Activated CD4-positive, alpha-beta T cell treated with anti-CD3 and anti-CD28 coated beads, Interleukin-2, amount 50 U/mL, for 16 hours (primary cell): ENCODE data around the gene PLEKHG1.

Experiments
- DNase-seq: peaks from one replicate; pipeline ENCODE4 v3.0.0-alpha.2; 2020

The PLEKHG1 gene

DNA sequence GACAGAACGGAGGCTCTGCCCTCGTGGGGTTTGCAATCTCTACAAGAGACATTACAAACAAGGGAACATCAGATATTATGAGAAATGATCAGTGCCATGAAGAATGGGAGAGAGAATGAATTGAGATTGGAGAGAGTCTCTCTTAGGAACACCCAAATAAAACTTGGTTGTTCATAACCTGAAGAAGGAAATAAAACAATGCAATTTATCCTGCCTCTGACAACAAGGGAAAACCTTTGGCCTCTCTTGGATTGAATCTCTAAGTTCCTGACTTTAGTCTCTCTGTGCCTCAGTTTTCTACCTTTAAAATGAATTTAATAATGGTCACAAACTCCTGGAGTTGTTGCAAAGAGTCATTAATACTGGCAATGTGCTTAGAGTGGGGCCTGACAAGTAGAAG is 21.1 kb downstream of the PLEKHG1 start:
- no peak for DNase-seq

DNA sequence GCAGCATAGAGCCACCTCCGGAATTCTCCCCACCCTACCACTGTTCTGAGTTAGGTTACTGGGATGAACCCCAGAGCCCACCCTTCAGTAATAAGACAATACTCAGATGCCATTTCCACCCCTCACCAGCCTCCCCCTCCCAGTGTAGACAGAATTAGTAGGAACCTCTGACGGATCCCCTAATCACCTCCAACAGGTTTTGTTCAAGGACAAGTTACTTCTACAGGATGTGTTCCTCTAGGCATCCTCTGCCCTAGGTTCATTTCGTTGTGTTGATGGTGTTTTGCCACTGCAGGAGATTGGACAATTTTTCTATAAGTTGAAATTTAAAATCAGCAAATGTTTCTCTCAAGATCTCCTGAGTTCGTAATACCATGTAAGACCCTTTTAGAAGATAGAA is 22.8 kb downstream of the PLEKHG1 start:
- no peak for DNase-seq

DNA sequence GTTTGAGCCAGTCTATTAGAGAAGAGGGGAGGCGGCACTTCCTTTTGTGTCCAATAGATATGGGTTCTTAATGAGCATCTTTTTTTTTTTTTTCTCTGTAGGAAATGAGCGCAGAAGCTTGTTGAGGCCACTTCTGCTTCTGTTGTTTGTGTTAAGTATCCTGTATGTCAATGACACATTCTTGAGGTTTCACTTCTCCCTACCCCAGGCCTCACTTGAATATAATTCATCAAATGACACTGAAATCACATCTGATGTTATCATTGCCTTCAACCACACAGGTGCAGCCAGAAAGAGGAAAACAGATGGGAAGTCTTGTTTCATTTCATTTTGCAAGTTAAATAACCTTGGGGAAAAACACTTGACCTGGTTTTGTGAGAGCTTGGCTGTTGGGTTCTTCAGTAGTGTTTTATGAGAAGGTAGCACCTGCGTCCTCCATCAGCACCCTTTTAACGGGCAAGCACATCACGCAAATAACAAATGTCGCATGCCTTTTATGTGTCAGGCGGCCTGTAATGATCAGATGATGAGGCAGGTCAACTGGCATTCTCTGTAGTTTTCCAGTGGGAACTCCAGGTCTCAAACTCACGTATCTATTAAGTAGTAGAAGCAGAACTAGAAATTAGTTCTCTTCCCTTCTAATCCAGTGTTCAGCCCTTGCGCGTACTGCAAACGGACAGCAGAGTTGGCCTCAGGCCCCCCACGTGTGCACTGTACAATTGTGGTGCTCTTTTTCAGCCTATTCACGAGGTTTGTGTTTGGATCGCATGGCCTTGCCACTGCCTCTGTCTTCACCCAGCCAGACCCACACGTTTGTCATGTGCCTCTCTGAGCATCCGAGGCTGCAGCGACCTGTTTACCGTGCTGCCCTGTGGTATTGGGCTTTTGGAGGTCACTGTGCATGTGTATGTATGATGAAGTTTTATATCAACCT is 23.5 kb downstream of the PLEKHG1 start:
- peak; percentile 20 for DNase-seq

DNA sequence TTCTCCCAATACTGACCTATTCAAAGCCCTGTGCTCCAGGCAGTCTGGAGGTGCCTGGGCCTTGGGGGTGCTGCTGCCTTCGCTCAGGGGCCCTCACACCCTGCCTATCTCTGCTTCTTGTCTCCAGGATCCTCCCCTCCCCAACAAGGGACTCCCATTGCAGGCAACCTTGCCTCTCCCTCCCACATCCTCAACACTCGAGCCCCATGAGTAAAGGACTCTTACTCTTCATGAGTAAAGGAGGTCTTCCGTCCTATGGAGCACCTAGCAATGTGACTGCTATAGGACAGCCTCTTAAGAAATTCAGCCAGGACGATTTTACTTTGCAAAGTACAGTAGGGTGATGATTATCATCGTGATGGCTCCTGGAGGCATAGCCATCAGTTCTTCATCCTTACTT is 24.5 kb downstream of the PLEKHG1 start:
- no peak for DNase-seq

DNA sequence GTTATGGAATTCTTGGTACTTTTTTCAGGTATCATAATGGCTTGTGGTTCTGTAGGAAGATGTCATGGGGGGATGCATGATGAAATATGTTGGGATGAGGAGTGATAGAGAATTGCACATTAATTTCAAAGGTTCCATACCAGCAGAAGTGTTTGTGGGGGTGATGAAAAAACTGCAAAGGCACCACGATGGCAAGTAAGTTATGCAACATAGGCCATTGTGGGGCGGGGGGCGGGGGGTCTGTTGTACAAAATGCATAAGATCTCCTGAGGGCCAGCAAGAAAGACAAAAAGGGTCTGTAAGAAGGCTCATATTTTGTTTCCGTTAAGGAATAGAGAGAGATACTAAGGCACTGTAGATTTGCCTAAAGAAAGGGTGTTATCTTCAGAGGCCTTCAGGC is 26.2 kb downstream of the PLEKHG1 start:
- no peak for DNase-seq

DNA sequence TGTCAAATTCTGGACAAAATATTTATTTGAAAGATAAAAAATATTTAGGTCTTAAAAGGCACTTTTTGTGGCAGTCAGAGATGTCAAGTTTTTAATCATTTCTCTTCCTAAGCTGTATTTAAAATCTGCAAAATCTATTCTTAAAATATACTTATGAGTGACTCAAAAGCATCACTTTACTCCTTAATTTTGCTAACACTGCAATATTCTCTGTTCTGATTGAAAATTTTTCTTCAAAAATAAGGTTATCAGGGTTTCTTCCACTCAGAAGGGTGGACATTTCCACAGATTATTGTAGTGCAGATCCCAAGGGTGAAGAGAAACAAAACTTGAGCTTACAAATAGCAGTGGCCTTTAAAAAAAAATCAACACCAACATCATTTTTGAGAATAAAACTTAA is 27.5 kb downstream of the PLEKHG1 start:
- DNase-seq: no peak

DNA sequence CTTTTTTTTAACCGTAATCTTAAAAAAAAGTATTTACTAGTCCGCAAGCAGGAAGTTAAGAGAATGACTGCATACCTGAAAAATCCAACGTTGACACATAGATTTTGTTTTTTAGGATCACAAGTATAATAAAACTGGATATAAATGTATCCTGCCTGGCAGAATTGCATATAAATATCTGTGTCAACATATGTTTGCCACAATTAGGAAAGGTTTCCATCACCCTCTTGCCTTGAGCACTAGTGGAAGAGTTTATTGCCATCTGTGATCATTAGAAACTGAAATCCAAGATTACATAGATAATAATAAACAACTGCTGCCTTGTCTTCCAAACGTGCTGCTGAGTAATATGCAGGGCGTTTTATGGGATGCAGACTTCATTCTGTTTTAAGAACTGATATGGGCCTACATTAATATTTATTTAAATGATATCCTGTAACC is 27.9 kb downstream of the PLEKHG1 start:
- no peak for DNase-seq

DNA sequence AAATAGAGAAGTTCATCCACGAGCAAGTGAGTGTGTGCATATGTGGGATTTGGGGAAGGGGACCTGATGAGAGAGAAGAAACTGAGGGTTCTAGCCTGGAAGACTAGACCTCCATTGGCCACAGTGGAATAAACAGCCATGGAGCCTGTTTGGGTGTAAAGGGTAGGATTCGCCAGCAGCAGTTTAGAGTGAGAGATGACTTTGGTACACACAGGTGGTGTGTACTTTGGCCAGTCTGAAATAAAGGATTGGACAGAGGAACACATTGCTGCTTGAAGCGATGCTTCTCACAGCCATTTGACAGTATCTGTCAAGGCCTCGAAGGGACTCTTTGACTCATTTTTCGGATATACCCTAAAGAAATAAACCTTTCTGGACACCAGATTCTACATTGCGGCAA is 29.2 kb downstream of the PLEKHG1 start:
- DNase-seq: no peak

DNA sequence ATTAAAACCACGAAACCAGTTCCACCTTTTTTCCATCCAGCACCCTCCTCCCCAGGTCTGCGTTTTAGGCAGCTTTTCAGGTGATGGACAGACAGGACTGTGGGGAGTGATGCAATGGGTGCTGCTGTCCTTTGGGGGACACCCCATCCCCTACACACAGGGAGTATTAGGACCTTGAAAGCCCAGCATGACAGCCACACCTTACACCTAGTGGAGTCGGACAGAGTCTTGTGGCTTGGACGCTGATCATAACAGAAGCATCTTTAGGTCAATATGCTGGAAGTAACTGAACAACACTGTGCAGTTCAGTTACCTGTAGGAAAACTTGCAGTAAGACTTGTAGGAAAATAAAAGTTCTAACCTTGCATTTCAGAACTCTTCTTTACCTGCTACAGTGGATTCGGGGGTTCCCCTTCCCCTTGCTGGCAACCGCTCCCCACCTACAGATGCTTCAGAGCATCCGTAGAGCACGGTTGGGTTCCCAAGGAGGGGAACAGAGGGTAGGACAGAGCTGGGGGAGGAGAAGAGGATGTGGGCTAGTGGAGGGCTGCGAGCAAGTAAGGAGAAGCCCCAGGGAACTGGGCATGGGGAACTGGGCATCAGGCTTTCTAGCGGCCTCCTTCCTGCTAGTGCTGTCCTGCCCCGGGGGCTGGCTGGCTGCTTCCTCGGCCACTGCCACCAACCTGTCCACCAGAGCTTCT is 31.7 kb downstream of the PLEKHG1 start:
- DNase-seq: no peak

DNA sequence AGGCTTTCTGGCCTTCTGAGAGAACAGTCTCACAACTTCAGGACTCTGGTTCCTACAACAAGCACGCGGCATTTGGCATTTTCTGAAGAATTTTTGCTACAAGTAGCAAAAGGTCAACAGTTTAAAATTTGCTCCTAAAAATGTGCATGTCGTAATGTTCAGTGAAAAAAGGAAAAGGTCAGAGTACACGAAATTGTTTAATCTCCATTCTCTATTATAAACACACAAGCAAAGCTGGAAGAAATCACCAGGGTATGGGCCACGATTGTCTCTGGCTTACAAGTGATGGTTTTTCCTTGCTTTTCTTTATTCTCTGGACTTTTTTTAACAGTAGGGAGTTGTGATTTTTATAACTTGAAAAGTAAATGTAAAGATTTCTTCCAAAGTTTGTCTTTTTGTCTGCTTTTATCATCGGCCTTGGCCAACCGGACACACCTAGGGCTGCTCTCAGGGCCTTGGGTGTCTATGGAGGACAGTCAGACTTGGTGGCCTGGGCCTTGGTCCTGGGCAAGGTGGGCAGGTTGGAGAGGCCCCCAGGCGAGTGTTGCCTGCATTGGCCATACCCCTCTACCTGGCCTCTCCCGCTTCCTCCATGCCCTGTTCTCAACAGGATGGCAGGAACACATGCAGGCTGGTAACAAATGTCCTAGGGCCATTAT is 32.4 kb downstream of the PLEKHG1 start:
- no peak for DNase-seq

DNA sequence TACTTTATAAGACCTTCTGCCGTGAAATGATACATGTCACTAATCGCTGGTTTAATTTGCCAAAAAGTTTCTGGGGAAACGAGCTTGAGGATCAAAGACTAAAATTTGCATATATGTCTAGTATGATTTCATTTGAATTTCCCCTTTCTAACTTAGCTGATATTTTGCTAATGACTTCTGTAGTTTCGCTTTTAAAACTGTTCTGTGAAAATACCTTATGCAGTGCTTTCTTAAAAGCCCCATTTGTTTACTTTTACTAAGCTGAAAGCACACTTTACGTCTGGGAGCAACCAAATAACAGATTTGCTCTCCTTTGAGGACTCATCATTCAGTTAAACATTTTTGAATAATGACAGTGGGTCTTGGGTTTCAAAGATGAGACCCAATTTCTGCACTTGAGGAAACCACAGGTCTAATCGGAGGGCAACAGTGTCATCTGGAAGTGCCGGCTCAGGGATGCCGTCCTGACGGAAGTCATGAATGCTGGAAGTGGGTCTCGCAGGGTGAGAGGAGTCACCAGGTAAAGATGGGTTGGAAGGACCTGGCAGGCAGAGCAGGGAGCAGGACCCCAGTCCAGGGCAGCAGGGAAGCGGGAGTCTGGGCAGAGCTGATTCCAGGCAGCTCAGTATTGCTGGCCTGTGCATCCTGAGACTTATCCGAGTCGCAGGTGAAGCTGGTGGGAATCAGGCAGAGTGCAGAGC is 33.2 kb downstream of the PLEKHG1 start:
- DNase-seq: no peak

DNA sequence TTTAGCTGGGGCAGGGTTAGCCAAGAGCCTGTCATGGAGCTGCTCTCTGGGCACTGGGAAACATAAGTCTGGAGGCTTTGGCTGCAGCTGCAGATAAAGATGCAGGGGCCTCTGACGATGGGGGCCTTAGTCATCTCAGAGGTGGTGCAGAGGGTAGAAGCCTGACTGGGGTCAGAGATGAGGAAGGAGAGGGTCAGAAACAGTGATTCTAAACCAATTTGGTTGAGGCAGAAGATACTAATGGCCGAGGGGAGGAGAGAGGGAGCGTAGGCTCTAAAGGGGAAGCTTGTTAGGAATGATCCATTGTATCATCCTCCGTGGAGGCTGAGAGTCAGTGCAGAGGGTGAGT is 33.8 kb downstream of the PLEKHG1 start:
- no peak for DNase-seq

DNA sequence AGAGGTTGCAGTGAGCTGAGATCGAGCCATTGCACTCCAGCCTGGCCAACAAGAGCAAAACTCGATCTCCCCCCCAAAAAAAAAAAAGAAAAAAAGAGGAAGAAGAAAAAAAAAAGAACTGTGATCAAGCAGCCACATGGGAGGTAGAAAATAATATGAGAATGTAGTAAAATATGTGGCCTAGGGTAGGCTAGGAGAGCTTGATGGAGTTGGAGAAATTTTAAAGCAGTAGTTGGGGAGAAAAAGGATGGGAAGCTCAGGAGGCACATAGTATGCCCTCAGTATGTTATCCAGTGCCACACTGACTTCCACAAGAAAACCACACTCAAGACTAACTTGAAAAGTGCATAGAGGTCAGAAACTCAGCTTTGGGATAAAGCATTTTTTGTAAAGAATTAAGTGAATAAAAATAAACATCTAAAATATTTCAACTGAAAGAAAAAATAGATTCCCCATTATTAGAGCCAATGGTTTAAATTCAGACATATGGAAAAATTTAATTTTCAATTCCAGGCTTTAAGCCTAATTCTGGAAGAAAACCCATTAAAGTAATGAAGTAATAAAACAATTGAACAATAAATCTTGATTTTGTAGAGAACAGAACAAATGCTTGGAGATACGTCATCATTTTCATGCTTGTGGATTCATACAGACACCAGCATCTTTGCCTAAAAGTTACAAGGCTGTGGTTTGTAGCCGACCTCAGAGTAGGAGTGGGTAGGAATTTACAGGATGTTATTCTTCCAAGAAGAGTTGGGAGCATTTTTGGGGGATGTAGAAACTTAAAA is 34.7 kb downstream of the PLEKHG1 start:
- no peak for DNase-seq

DNA sequence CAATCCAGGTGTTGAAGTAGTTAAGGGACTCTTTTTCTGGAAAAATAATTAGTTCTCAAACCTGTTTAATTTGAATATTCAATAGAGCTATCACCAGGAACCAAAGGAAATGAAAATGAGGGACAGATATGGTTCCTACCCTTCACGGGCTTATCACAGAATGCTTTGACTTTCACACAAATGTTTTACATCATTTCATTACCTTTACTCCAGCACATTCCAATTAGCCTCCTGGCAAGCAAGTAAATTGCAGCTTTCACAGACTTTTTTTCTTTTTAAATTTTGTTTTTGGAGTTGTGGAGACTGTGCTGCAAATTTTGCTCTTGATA is 35.2 kb downstream of the PLEKHG1 start:
- no peak for DNase-seq

DNA sequence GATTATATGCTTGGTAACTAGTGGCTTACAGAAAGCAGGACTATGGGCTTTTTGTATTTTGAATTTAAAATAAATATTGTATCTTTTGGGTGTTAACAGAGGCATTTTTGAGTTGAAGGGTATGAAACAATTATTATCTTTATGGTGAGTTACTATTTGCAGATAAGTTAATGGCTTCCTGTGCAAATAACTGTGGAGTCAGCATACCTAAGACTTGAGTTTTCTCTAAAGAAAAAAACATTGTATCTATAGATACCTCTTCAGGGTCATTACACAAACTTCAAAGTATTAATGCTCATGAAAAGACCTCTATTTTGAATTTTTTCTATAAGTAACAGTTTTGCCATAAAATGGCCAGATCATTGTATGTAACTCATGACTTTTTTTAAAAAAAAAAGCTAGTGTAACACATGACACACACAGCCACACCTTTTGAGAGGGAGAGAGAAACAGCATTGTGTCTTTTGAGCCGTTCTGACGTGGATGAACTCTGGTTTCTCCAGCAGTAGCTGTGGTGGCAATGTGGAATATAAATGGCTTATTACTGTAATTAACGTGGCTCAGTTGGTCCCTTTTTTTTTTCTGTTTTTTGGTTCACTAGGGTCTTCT is 36.3 kb downstream of the PLEKHG1 start:
- no peak for DNase-seq

DNA sequence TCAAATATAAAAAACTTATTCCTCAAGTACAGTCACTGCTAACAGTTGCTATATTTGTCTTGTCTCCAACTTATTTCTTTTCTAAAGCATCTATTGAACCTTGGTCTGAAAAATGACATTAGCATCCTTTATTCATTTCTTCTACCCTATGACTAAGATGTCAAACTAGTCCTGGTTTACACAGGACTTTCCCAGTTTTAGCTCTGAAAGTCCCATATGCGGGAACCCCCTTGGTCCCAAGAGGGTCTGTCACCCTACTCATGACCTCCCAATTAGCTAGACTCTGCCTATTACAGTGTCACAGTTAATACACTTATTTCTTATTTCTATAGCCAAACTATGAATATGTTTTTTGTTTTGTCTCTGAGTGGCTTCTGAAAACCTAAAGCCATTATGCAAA is 37.1 kb downstream of the PLEKHG1 start:
- DNase-seq: no peak

DNA sequence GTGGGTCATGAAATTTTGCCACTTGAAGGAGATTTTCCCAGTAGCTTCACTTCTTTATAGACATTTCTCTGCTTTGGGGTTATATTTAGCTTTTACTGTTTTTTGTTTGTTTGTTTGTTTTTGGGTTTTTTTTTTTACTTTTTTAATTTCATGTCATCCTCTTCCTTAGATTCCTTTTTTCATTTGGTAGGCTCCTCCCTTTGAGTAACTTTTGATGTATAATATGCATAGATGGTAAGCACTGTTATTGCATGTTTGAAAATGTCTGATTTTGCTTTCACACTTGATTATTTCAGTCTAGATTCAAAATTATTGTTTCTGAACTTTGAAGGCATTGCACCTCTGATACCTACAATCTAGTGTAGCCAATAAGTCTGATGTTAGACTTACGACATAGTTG is 37.6 kb downstream of the PLEKHG1 start:
- no peak for DNase-seq

DNA sequence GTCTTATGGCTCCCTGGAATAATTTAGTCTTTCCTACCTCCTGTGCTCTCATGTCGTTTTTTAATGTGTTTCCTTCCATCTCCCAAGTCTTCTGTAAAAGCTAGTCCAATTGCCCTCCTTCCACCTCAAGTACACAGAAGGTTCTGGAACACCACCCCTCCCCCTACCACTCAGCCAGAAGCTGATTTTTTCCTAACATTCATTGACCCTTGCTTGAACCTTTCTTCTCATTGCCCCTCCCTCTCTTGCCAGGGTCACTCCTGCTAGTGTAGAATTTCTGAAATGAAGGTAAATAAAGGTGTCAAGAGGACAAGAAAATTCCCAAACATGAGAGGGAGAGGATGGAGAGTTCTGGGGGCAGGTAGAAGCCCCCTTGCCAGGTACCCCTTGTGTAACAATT is 38.6 kb downstream of the PLEKHG1 start:
- DNase-seq: no peak

DNA sequence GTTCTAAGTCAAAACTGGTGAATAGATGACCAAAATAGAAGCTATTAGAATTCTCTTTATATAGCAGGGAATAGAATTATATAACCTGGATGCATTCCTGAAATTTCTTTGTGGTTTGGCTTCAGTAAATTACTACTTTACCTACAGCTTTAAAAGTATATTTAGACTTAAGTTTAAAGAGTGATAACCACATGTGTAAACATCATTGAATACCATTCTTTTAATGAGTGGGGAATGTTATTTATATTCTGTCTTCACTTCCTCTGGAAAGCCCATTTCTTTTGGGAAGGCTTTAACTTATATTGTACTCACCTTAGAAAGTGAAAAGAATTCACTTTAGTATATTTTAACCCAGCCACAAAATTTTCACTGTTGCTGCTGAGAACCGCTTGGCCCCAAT is 39.1 kb downstream of the PLEKHG1 start:
- DNase-seq: no peak

DNA sequence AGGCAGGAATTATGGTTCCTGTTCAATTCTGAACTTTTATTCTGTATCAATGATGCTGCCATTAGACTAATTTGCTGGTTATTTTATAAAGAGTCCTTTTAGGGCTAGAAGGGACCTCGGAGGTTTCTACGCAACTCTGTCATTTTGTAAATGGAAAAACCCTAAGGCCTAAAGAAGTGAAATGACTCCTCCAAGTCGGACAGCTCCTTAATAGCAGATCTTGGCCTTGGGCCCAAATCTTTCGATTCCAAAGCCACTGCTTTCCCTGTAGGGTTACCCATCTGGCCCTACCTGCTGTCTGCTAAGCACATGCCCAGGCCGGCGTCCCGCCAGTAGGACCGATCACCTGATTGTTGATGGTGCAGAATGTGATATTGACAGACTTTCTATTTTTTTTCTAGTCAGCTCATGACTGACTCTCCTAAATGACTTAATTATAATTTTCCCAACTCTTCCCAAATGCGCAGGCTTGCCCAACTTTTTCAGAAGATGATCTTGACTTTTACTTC is 40.2 kb downstream of the PLEKHG1 start:
- DNase-seq: no peak

DNA sequence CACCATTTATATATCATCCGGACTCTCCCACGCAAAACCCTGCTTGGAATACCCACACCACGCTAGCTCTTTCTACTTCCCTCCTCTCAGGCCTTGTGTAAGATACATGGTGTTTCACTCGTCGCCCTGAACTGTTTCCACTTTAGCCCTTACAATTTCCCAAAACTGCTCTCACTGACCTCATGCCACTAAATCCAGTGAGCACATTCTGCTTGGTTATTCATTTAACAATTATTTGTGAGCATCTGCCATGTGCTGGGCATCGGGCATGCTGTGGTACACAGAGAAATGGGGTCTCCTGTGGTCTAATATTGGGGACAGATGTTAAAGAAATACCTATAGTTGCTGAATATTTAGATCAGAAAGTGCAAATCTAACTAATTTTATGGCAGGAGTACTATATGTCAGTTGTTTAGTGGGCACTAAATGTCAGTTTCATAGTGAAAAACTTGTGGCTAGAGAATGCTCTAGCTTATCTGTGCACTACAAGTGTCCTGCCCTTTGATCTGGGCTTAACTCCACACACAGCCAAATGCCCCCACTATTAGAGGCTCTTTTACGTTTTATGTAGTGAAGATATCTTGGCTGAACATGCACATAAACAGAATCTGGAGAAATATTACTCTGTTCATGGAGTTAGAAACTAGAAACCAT is 41.0 kb downstream of the PLEKHG1 start:
- DNase-seq: no peak
